GM18526 (cell line): ENCODE results near the gene PPP4C.

Source experiments
- POLR2A ChIP-seq: IDR thresholded peaks from 3 replicates; pipeline ENCODE4 v1.6.1; 2011; ENCODE audit not compliant: insufficient read length; ENCODE audit errors: extremely low read depth

PPP4C gene

GRCh38 chr16:30084816-30085159, 9.0 kb downstream of the PPP4C start:
- no peak for TF ChIP-seq POLR2A

DNA sequence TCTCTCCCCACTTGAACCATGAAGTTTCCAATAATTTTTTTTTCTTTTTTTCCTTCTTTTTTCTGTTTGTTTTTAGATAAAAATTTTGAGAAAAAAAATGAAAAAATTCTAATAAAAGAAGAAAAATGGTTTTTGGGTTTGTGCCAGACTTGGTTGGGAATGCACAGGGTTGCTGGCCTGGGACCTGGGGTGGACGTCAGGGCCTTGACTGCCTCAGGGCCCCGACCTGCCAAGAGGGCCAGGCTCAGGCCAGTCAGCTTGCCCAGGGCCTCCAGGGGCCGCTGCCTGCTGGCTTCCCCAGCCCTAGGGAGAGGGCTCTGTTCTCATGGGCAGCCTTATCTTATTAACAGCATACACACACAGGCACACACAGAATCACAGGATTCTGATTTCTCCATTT, 9.5 kb downstream of the PPP4C start:
- no peak for TF ChIP-seq POLR2A

- no peak for TF ChIP-seq POLR2A
Measured at GRCh38 chr16:30085820-30086219, 10.0 kb downstream of the PPP4C start.

DNA sequence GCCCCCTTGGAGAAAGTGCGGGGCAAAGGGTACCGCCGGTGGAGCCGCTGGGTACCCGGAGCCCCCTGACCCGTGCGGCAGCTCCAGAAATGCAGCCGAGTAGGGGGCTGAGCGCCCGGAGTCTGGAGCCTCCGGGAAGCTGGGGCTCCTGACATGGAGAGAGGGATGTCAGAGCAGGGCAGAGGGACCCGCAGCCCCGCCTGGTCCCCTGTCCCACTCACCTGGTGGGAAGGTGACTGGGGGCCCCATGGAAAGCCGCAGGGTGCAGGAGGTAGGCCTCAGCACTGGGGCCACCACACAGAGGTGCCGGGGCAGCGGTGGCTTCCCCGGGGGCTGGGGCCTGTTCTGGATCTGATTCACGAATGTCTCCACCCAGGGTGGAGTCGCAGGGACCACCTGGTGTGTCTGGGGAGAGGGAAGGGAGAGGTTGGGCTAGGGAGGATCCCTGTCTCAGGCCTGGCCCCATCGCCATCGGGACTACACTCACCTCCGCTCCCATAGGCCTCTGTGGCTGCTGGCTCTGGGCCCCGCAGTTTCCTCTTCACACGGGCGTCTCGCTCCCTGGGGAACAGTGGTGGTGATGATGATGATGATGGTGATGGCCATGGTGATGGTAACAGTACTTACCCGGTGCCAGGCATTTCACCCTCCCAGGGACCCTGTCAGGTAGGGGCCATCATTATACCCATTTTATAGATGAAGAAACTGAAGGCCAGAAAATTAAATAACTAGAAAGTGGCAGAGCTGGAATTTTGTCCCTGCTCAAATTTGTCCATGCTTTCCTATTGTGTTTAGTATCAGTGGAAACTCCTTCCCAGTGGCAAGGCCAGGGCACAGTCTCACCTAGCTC, 10.7 kb downstream of the PPP4C start:
- TF ChIP-seq POLR2A, result no peak

DNA sequence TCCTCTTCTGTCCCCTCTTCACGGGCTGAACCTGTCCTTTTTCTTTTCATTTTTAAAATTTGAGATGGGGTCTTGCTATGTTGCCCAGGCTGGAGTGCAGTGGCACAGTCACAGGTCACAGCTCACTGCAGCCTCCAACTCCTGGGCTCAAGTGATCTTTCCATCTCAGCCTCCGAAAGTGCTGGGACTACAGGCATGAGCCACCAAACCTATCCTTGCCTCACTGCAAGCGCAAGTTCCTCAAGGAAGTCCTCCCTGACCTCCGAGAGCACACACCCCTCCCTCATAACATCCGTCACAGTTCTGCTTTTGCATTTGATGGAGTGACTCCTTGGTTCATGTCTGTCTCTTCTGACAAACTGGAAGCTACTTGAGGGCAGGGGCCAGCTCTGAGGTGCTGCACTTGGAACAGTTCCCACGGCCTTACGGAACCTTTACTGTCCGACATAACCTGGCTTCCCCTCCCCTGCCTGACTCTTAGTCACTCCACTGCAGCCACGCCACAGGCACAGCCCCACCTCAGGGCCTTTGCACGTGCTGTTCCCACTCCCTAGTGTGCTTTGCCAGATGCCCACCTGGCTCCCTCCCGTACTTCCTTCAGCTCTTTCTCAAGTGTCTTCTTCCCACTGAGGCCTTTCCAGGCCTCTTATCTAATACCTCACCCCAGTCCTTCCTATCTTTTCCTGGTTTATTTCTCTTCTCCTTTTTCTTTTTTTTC, 11.5 kb downstream of the PPP4C start:
- TF ChIP-seq POLR2A, result no peak

DNA sequence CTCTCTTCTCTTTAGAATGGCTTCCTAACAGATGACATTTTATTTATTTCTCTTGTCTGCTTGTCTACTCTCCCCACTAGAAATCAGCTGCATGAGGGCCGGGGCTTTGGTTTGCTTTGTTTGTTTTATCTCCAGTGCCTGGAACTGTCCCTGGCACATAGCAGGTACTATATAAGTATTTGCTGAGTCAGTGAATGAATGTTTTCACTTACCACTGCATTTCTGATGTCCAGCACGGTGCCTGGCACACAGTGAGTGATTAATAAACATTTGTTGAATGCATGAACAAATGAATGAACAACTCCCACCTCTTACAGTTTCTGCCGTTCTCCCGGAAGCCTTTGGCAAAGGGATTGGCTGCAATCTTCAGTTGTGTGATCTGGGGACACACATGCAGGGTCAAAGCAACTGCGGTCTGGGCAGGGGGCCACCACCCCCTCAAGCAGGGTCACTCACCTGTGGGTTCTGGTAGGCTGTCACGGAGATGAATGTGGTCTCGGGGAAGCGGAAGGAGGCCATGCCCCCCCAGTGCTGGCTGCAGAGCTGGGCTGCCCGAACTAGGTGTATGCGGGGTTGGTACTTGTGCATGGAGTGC, 12.5 kb downstream of the PPP4C start:
- no peak for TF ChIP-seq POLR2A

GRCh38 chr16:30088832-30089624, 13.2 kb downstream of the PPP4C start:
- no peak for TF ChIP-seq POLR2A

- TF ChIP-seq POLR2A, result no peak
Measured at GRCh38 chr16:30090610-30091331, 15.0 kb downstream of the PPP4C start.

- TF ChIP-seq POLR2A, result peak; percentile 50
Measured at GRCh38 chr16:30091474-30092372, 15.9 kb downstream of the PPP4C start, which contains the start of gene TBX6. Gene TBX6 (minus strand): TSS chr16:30091924. CDS start chr16:30091193, 731 bp downstream.

- TF ChIP-seq POLR2A, result peak; percentile 56
Measured at GRCh38 chr16:30092373-30093010, 16.7 kb downstream of the PPP4C start.

GRCh38 chr16:30094541-30095165, 18.9 kb downstream of the PPP4C start:
- no peak for TF ChIP-seq POLR2A

DNA sequence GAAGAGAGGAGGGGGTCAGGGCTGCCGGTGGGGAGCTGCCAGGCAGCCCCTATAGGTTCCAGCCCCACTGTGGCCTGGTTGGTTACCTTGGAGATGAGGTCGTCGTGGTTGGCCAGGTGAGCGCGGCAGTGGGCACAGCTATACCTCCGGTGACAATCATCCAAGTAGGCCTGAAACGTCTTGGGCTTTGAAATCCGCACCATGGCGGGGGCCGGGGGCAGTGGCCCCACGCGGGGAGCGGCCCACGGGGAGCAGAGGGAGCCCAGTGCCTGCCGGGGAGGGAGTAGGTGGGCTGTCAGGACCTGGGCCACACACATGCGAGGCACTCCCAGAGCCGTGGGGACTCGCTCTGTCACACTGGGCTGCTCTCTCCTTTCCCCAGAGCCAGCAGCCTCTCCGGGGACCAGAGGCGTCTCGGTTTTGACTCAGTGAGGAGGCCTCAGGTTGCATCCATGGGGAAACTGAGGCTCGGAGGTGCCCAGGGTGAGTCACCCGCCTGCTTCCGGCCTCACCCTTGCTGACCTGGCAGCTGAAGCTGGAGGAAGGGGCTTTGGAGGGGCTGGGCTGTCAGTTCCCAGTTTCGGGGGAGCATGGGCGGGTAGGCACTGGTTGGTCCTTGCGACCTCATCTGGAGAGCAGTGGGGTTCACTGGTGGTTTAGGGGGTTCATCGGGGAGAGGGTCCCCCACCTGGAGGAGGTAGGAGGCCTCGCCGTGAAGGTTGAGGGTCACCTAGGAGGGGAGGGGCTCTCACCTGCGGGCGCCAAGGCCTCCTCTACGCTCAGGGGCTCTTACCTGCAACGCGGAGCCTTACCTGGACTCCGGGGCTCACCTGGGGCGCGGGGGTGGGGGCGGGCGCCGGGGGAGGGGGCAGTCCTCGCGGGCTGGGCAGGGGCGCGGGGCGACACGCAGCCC, 19.6 kb downstream of the PPP4C start:
- no peak for TF ChIP-seq POLR2A
